Adrenal gland (tissue), 5 donors: ENCODE results near the gene SEMA7A.

Experiments used
- POLR2A ChIP-seq, 2 donors: fragments of 450-650 bp; IDR thresholded peaks; one replicate each; pipeline ENCODE4 v1.6.1; 2017; ENCODE audit warnings: antibody characterized with exemption in 2 of 2, mild to moderate bottlenecking in 2 of 2, moderate library complexity in 1 of 2
- TF ChIP-seq, protein P1 (sequence below), 6 experiments: fragments of 450-650 bp in 4 of 6; fragments of 200-600 bp in 2 of 6; sonication (generic) in 1 of 6; IDR thresholded peaks; 1 replicate in 5 of 6; 2 replicates in 1 of 6; pipeline versions ENCODE4 v1.5.1 to v1.8.0; 2016 to 2021; ENCODE audit warnings: antibody characterized with exemption in 6 of 6, mild to moderate bottlenecking in 2 of 6, moderate library complexity in 1 of 6
- donor health status: DM: no; HTN: no; CAD: no.

DNA sequence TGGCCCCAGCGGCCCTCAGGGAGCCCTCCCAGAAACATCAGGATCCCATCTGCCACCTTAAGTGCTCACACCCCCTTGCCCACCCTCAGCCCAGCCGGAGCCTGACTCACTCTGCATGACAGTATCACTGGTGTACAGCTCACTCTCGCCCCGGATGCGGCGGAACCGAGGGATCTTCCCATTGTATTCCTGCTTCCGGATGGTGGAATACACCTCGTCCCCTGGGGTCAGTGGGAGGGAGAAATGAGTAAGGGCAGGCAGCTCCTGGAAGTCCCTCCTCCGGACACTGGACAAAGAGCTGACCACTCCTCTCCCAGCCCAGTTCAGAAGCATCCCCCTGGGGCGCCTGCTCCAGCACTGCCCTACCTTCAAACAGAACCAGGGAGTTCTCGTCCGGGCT is 16.5 kb downstream of the SEMA7A start:
- TF ChIP-seq, protein P1, sequence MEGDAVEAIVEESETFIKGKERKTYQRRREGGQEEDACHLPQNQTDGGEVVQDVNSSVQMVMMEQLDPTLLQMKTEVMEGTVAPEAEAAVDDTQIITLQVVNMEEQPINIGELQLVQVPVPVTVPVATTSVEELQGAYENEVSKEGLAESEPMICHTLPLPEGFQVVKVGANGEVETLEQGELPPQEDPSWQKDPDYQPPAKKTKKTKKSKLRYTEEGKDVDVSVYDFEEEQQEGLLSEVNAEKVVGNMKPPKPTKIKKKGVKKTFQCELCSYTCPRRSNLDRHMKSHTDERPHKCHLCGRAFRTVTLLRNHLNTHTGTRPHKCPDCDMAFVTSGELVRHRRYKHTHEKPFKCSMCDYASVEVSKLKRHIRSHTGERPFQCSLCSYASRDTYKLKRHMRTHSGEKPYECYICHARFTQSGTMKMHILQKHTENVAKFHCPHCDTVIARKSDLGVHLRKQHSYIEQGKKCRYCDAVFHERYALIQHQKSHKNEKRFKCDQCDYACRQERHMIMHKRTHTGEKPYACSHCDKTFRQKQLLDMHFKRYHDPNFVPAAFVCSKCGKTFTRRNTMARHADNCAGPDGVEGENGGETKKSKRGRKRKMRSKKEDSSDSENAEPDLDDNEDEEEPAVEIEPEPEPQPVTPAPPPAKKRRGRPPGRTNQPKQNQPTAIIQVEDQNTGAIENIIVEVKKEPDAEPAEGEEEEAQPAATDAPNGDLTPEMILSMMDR (IDR thresholded peaks at IDR 0.05) = no peak
- no peak for TF ChIP-seq POLR2A (IDR thresholded peaks at IDR 0.05)
